ENCODE data around the gene IBTK.

DNA sequence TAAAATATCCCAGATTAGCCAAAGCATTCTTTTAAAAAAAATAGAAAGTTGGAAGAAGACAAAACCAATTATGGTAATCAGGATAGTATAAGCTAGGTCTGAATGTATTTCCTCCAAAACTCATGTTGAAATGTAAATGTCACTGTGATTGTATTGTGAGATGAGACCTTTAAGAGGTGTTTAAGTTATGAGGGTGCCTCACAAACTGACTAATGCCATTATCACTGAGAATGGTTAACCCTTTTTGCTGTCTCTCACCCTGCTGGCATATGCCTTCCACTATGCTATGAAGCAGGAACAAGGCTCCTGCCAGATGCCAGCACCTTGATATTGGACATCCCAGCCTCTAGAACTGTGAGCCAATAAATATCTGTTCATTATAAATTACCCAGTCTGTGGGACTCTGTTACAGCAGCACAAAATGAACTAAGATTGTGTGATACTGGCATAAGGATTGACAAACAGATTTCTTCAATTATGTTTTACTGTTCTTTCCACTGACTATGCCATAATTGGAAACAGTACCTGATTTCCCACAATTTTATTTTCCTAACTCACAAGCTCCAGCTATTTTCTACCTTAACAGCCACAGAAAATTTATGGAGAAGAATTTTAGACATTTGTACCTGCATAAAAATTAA lies 63.8 kb downstream of the IBTK start:
- TF ChIP-seq PATZ1 (CRISPR knock-in tag; IDR thresholded peaks at IDR 0.05; ENCODE audit: borderline replicate concordance) (no peak), ARNTL (CRISPR knock-in tag; IDR thresholded peaks at IDR 0.05; ENCODE audit: borderline replicate concordance, low read depth) (no peak)
- TF ChIP-seq, protein P1, sequence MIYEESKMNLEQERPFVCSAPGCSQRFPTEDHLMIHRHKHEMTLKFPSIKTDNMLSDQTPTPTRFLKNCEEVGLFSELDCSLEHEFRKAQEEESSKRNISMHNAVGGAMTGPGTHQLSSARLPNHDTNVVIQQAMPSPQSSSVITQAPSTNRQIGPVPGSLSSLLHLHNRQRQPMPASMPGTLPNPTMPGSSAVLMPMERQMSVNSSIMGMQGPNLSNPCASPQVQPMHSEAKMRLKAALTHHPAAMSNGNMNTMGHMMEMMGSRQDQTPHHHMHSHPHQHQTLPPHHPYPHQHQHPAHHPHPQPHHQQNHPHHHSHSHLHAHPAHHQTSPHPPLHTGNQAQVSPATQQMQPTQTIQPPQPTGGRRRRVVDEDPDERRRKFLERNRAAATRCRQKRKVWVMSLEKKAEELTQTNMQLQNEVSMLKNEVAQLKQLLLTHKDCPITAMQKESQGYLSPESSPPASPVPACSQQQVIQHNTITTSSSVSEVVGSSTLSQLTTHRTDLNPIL (CRISPR knock-in tag; IDR thresholded peaks at IDR 0.05; ENCODE audit: low read depth), result no peak

All from SK-N-SH treated with all-trans-retinoic acid at 6 μM for 48 hours (cell line).